ENCODE results near the gene APPBP2.
"Not testable (repeated sequence)": the region's sequence is repeated elsewhere in the genome, so short reads cannot be mapped to it uniquely, and the experiment has no call there.

The APPBP2 gene

GRCh38 chr17:60496041-60496440 is 30.0 kb downstream of the APPBP2 start:
- no peak for DNase-seq (ENCODE audit: low read depth)

DNA sequence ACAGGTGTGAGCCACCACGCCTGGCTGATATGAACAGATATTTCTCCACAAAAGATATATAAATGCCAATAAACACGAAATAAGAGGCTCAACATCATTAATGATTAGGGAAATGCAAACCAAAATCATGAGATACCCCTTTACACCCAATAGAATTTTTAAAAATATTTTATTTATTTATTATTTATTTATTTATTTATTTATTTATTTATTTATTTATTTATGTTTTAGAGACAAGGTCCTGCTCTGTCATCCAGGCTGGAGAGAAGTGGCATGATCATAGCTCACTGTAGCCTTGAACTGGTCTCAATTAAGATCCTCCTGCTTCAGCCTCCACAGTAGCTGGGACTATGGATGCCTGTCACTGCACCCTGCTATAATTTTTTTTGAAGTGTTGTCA is 30.8 kb downstream of the APPBP2 start:
- no peak for DNase-seq (ENCODE audit: low read depth)

GRCh38 chr17:60493847-60494321 is 32.2 kb downstream of the APPBP2 start:
- no peak for DNase-seq (ENCODE audit: low read depth)

- DNase-seq (ENCODE audit: low read depth), result no peak
Observed at GRCh38 chr17:60491771-60492170, 34.3 kb downstream of the APPBP2 start.

DNA sequence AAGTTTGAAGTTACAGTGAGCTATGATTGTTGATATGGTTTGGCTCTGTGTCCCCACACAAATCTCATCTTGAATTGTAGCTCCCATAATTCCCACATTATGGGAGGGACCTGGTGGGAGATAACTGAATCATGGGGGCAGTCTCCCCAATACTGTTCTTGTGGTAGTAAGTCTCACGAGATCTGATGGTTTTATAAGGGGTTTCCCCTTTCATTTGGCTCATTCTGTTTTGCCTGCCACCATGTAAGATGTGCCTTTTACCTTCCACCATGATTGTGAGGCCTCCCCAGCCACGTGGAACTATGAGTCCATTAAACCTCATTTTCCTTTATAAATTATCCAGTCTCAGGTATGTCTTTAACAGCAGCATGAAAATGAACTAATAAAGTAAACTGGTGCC is 35.4 kb downstream of the APPBP2 start:
- not testable (repeated sequence) for DNase-seq (ENCODE audit: low read depth)

DNA sequence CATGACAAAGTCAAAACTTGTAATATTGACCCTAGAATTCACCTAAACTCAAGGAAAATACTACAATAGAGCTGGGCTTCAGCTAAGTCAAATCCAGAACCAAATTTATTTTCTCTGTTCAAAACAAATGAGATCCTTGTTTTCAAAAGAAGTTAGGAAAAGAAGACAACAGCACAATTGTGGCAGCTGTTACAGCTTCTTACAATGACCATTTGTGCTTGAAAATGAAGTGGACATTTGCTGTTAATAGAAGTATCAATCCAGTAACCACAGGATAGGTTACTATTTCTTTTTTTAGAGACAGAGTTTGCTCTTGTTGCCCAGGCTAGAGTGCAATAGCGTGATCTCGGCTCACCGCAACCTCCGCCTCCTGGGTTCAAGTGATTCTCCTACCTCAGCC is 44.4 kb downstream of the APPBP2 start:
- DNase-seq (ENCODE audit: low read depth), result no peak

GRCh38 chr17:60473788-60474187 is 52.3 kb downstream of the APPBP2 start:
- no peak for DNase-seq (ENCODE audit: low read depth)

DNA sequence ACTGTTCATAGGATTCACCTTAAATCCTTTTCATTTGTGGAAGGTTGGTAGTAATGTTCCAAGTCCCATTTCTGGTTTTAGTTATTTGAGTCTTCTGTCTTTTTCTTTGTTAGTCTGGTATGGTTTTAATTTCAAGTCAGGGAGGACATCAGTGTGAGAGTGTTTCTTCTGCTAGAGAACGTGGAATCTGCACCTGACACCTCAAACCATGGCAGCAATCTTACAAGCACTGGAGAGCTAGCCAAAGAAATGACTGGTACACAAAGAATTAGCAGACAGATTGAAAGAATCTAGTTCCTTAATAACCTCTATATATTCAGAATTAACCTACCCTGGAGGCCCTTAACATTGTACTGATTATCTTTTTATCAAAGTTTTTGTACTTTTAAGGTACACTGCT is 53.6 kb downstream of the APPBP2 start:
- no peak for DNase-seq (ENCODE audit: low read depth)

GRCh38 chr17:60471451-60471850 is 54.6 kb downstream of the APPBP2 start:
- no peak for DNase-seq (ENCODE audit: low read depth)

DNA sequence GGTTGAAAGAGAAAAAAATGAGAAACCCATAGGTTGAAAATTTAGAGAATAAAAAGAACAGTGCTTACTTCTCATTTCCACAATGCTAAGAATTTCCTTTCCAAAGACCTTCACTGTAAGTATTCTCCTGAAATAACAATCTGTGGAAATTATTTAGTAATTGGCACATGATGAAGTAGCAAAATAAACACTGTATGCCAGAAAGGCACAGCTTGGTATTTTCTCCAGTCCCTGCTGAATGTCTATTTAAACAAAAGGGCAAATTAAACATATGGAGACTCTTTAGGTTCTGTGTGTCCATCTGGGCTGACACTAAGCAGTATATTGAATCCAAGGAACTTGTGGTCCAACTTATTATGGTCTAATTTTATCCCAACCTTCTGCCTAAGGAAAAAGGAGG is 57.7 kb downstream of the APPBP2 start:
- DNase-seq (ENCODE audit: low read depth), result no peak

DNA sequence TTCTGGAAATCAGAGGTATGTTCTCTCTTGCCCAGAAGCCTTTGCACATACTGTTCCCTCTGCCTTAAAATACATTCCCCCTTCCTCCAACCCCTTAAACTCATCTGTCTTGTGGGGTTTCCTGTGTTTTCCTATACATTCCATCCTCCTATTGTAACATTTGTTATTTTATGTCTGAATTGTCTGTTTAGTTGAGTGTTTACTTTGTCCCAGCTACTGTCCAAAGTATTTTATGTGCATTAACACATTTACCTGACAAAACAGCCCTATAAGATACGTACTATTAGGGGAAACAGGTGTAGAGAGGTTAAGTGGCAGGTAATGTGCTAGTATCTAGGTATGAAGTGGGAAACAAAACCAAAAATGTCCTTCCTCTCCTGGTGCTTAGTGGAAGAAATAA is 61.7 kb downstream of the APPBP2 start:
- no peak for DNase-seq (ENCODE audit: low read depth)

DNA sequence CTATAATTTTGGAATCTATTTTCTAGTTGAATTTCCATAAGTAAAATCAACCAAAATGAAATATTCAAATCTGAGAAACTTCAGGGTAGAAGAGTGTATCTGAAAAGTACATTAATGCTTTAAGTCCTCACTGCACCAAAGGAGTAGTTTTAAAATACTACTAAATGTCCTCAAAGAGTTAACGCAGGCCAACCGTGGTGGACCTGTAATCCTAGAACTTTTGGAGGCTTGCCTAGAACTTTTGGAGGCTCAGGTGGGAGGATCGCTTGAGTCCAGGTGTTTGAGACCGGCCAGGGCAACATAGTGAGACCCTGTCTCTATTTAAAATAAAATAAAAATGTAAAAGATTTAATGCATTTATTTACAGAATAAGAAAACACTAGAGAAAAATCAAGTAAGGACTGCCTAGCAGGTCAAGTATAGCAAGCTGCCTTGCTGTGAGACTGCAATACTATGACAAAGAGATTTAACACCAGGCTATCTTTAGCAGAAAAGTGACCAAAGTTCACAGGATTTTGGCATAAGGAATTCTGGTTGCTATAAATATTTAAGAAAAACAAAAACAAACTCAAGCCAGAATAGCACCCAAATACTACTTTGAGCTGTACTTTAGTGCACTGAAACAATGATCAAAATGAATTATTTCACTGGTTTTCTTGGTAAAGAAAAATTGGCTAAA is 62.7 kb downstream of the APPBP2 start:
- DNase-seq (ENCODE audit: low read depth), result no peak

DNA sequence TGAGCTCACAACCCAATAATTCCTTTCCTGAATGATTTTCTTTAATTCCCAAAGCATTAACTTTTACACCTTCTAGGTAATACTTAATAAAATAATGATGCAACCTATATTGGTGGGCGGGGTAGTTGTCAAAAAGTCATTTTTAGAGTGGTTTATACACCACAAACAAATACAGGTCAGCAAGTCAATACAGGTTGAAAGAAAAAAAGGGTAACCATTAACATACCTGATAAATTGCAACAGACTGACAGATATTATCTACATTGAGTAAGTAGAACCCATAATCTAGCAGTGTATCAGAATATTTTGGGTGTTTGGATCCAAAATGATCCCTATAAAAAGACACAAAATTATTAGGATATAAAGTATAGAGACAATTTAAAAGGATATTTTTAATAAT is 64.5 kb downstream of the APPBP2 start:
- no peak for DNase-seq (ENCODE audit: low read depth)

GRCh38 chr17:60457148-60457547 is 68.9 kb downstream of the APPBP2 start:
- no peak for DNase-seq (ENCODE audit: low read depth)

DNA sequence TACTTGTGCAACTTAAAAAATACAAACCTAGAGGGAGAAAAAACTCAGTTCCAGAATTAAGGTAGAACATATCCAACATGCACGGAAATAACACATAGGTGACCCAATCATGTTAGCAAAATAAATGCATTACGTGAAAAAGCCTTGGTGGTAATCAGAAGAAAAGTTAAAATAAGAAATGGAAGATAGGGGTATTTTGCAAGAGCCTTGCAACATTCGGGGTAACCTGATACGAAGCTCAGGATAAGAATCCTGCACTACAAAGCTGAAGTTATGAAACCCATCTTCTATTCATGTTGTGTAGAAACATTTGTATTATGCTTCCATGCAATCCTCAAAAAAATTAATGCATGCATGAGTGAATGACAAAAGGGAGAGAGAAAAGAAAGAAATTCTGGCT is 70.7 kb downstream of the APPBP2 start:
- no peak for DNase-seq (ENCODE audit: low read depth)

DNA sequence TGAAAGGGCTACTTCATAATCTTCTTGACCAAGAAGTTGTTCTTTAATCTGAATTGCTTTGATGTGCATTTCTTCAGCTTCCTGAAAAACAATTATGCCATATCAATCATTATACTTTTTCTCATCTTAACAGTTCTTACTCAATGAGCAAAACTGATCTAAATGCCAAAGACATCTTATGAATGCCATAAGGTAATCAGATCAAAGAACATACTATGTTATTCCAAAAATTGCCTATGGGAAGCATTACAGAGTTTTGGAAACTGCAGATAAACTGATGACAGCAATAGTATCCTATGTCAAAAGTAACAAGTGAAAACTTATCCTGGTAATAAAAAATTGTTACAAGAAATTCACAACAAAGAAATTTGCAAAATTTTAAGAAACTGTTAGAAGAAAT is 74.1 kb downstream of the APPBP2 start:
- DNase-seq (ENCODE audit: low read depth), result no peak

DNA sequence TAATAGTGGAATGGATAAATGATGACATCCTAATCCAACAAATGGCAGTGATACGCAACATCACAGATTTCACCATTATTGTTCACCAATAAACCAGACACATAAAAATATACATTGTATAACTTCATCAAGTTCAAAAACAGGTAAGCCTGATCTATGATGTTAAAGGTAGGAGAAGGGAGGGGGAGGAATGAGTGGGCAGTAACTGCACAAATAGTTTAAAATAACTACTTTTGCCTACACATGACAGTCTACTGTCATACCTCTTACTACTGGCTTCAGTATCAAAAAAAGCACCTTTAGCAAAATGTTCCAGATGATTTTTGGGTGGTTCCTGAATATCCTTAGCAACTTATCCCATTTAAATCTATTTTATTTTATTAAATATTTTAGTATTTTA is 75.0 kb downstream of the APPBP2 start:
- DNase-seq (ENCODE audit: low read depth), result no peak

DNA sequence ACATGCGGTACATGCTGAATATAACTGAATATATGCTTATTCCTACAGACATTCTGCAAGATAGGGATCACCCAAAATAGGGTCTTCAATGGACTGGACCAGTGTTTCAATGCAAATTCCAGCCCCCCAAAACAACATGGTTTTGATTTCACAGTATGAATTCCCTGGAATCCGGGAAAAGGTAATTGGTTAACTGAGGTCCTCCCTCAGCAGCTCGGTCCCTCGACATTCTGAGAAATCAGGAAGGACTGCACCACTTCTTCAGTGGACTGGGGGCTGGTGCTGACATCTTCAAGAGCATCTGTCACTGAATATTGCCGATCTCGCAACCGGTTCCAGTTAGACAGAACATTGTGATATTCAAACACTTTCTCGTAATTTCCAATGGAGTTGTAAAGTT is 78.7 kb downstream of the APPBP2 start:
- no peak for DNase-seq (ENCODE audit: low read depth)

DNA sequence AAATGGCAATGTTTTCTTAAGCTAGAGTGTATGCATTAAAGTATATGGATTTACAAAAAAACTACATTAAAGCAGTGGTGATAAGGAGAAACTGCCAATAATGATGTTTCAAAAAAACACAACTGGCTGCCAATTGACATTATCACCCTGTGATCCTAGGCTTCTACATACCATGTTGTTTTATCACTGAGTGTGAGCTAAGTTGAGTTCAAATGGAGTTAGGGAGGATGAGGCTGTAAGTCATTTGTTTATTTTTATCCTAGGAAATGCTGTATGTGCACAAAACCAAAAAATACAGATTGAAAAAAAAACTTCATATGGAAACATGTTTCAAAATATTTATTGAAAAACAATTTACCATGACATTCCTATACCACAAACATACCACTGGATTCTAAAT is 80.9 kb downstream of the APPBP2 start:
- no peak for DNase-seq (ENCODE audit: low read depth)

DNA sequence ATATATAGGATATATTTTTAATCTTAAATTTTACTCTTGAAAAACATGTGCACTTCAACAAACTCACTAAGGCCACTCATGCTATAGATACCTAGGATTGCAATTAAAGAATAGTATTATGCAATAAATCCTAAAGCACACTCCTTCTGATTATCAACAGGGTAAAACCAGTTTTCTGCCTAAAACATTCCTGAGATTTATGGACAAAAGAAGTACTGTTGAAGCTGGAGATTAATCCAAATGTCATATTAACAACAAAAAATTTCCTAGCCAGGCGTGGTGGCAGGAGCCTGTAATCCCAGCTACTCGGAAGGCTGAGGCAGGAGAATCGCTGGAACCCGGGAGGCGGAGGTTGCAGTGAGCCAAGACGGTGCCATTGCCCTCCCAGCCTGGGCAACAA is 82.3 kb downstream of the APPBP2 start:
- no peak for DNase-seq (ENCODE audit: low read depth)

DNA sequence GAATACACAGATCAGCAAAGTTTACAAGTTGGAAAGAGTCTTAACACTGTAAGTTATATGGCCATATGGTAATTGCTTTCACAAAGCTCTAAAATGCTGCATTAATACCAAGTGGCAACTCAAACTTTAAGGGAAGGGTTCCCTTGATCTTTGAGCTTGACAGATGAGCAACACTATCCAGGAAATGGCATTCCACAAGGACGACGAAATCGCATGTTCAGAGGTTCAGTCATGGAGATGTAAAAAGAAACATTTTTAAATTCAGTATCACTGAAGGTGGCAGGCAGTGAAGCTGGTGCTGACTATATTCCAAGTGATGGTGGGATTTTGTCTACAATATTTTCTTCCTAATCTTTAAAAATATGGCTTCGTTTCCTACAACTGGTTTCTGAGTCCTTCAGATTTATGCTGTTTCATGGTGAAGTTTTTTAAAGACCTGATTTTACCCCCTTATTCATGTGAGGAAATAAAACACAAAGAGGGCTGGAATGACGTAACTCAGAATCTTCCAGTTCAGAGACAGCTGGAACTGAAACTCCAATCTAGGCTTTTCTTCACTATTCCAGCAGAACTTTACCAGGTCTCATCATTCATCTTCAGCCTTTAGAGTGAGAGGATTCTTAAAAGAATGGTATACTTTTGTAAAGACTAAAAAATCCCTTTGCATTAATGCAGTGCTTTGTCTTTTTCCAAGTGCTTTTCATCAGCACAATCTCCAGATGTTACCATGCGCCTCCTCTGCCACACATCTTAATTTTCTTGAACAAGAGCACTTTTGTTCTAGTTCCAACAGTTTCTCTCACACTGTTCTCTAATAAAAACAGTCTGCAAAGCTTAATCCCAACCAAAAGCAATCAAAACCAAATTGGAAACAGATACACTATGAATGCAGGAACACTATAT is 83.5 kb downstream of the APPBP2 start:
- DNase-seq (ENCODE audit: low read depth), result no peak

DNA sequence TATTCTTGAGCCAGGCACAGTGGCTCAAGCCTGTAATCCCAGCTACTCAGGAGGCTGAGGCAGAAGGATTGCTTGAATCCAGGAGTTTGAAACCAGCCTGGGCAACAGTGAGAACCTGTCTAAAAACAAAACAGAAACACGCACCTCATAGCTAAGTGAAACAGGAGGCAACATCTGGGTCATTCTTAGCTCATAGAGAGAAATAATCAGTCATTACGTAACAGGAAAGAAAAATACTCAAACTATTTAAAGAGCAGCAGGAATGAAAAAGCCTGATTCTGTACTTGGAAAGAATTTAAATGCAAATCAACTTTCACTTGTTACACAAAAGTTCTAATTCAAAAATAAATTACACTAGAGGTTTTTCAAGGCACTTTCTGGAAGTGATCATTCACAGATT is 86.5 kb downstream of the APPBP2 start:
- DNase-seq (ENCODE audit: low read depth), result no peak

GRCh38 chr17:60436676-60437075 is 89.4 kb downstream of the APPBP2 start:
- DNase-seq (ENCODE audit: low read depth), result no peak

All from activated T-cell treated with anti-CD3 and anti-CD28 coated beads for 24 hours (primary cell).